DND-41 (cell line): ENCODE data around the gene TRRAP.

Experiments used
- ATAC-seq: fragments of 200-7000 bp; cut with Tn5 transposase; 3 replicates; pipeline ENCODE4 v1.9.1; 2021; ENCODE audit warnings: low read depth; ENCODE audit not compliant: insufficient read depth
- DNase-seq: peaks from one replicate; pipeline ENCODE4 v3.0.0-alpha.2; 2020
- H2AFZ ChIP-seq: 2 replicates; pipeline ENCODE4 v1.6.0; 2012; ENCODE audit warnings: low read depth, low read length
- H3K27ac ChIP-seq: 2 replicates; pipeline ENCODE4 v1.5.1; 2012; ENCODE audit warnings: low read length, inconsistent platforms
- H3K27me3 ChIP-seq: fragments of 200-600 bp; sonication (generic); 2 replicates; pipeline ENCODE4 v1.6.0; 2012; ENCODE audit warnings: low read length, mild to moderate bottlenecking, inconsistent platforms; ENCODE audit not compliant: insufficient read depth, poor library complexity
- H3K36me3 ChIP-seq: 2 replicates; pipeline ENCODE4 v1.5.1; 2012; ENCODE audit warnings: low read length, inconsistent platforms; ENCODE audit not compliant: insufficient read depth
- H3K4me1 ChIP-seq: 2 replicates; pipeline ENCODE4 v1.5.1; 2012; ENCODE audit warnings: mild to moderate bottlenecking, low read length; ENCODE audit not compliant: insufficient read depth
- H3K4me2 ChIP-seq: 2 replicates; pipeline ENCODE4 v1.6.0; 2012; ENCODE audit warnings: mild to moderate bottlenecking, moderate library complexity, low read length, inconsistent platforms; ENCODE audit not compliant: insufficient read depth
- H3K4me3 ChIP-seq, 2 experiments: fragments of 200-600 bp in 1 of 2; shearing (Covaris generic) in 1 of 2; 2 replicates each; pipeline ENCODE4 v1.5.1; 2012 to 2016; ENCODE audit warnings: inconsistent platforms in 2 of 2, low read length in 2 of 2, mild to moderate bottlenecking in 2 of 2, low read depth in 1 of 2, moderate library complexity in 1 of 2
- H3K79me2 ChIP-seq: 2 replicates; pipeline ENCODE4 v1.6.0; 2012; ENCODE audit warnings: low read length, inconsistent platforms; ENCODE audit not compliant: insufficient read depth
- H3K9ac ChIP-seq: 2 replicates; pipeline ENCODE4 v1.6.0; 2012; ENCODE audit warnings: low read depth, mild to moderate bottlenecking, inconsistent platforms, low read length, moderate library complexity
- H3K9me3 ChIP-seq: 2 replicates; pipeline ENCODE4 v1.5.1; 2012; ENCODE audit warnings: low read length, moderate library complexity, mild to moderate bottlenecking, inconsistent platforms; ENCODE audit not compliant: insufficient read depth, severe bottlenecking
- H4K20me1 ChIP-seq: 2 replicates; pipeline ENCODE4 v1.6.0; 2012; ENCODE audit warnings: low read length; ENCODE audit not compliant: insufficient read depth
- CTCF ChIP-seq: IDR thresholded peaks from 2 replicates; pipeline ENCODE4 v1.5.1; 2012; ENCODE audit warnings: borderline replicate concordance, low read length, moderate library complexity, mild to moderate bottlenecking; ENCODE audit not compliant: poor library complexity, severe bottlenecking; ENCODE audit errors: extremely low read depth
- EZH2 ChIP-seq: IDR thresholded peaks from 3 replicates; pipeline ENCODE4 v1.6.1; 2012; ENCODE audit warnings: borderline replicate concordance, low read depth, mild to moderate bottlenecking, moderate library complexity, low read length, inconsistent platforms; ENCODE audit not compliant: severe bottlenecking

TRRAP gene

GRCh38 chr7:99014113-99014985 is 136.0 kb downstream of the TRRAP start:
- no peaks in the 10 kb centered on the region for H3K27me3 ChIP-seq
- no peak for ATAC-seq
- no peak overlapping the region for H2AFZ ChIP-seq
- no peak for DNase-seq
- H3K4me2 ChIP-seq, result no peak overlapping the region
- no peaks in the 10 kb centered on the region; the same call in 1 of the 2 replicates for H3K79me2 ChIP-seq
- H3K4me3 ChIP-seq, result no peak overlapping the region
- no peaks in the 10 kb centered on the region for H3K4me1 ChIP-seq
- no peaks in the 10 kb centered on the region for H3K9me3 ChIP-seq
- no peak for TF ChIP-seq CTCF
- TF ChIP-seq EZH2, result no peak
- peaks cover 76% of the 10 kb centered on the region for H3K36me3 ChIP-seq
- no peak overlapping the region for H3K9ac ChIP-seq
- H3K27ac ChIP-seq, result no peak overlapping the region
- peaks cover 5% of the 10 kb centered on the region; the same call in 1 of the 2 replicates for H4K20me1 ChIP-seq

GRCh38 chr7:99016196-99016595 is 137.9 kb downstream of the TRRAP start:
- Histone ChIP-seq H4K20me1 (peaks cover 5% of the 10 kb centered on the region; the same call in 1 of the 2 replicates), H3K4me2 (no peak overlapping the region), H3K79me2 (no peaks in the 10 kb centered on the region; the same call in 1 of the 2 replicates), H3K4me3 (no peak overlapping the region), H3K27ac (no peak overlapping the region), H3K9ac (no peak overlapping the region), H3K4me1 (no peaks in the 10 kb centered on the region), H2AFZ (no peak overlapping the region), H3K27me3 (no peaks in the 10 kb centered on the region), H3K36me3 (peaks cover 73% of the 10 kb centered on the region), H3K9me3 (no peaks in the 10 kb centered on the region)
- no peak for DNase-seq
- TF ChIP-seq CTCF (no peak), EZH2 (no peak)
- ATAC-seq, result no peak

- no peak for ATAC-seq
- H3K4me1 ChIP-seq, result no peaks in the 10 kb centered on the region
- no peak overlapping the region for H3K4me3 ChIP-seq
- peaks cover 38% of the 10 kb centered on the region for H3K36me3 ChIP-seq
- H4K20me1 ChIP-seq, result no peaks in the 10 kb centered on the region
- H2AFZ ChIP-seq, result no peak overlapping the region
- no peak overlapping the region for H3K4me2 ChIP-seq
- no peak for DNase-seq
- H3K27me3 ChIP-seq, result no peaks in the 10 kb centered on the region
- no peaks in the 10 kb centered on the region for H3K9me3 ChIP-seq
- H3K9ac ChIP-seq, result no peak overlapping the region
- no peak for TF ChIP-seq CTCF
- TF ChIP-seq EZH2, result no peak
- H3K27ac ChIP-seq, result no peak overlapping the region
- H3K79me2 ChIP-seq, result no peaks in the 10 kb centered on the region; the same call in 1 of the 2 replicates
These were observed 141.4 kb downstream of the TRRAP start for GRCh38 chr7:99019523-99020412.
